HepG2 (cell line): ENCODE measurements around the gene ZNF189. TPM values are rescaled to one million over a fixed set of nuclear protein-coding genes. Genes with fewer than 3 reads are reported as not detected.

Experiments used
- AHR ChIP-seq: IDR thresholded peaks from 2 replicates; pipeline ENCODE4 v1.6.1; 2018; ENCODE audit warnings: missing genetic modification reagents, missing compliant biosample characterization
- AKAP8 ChIP-seq: sonication (generic); formaldehyde crosslinking; IDR thresholded peaks from 2 replicates; pipeline ENCODE4 v1.5.1; 2020; ENCODE audit warnings: mild to moderate bottlenecking, missing genetic modification reagents
- ATRX ChIP-seq: sonication (generic); formaldehyde crosslinking; IDR thresholded peaks from 2 replicates; pipeline ENCODE4 v1.4.0; 2020; ENCODE audit warnings: missing genetic modification reagents, borderline replicate concordance
- ELF3 ChIP-seq: IDR thresholded peaks from 2 replicates; pipeline ENCODE4 v1.6.1; 2016; ENCODE audit warnings: missing genetic modification reagents, missing compliant biosample characterization
- MLLT10 ChIP-seq: sonication (generic); formaldehyde crosslinking; IDR thresholded peaks from 2 replicates; pipeline ENCODE4 v1.4.0; 2020; ENCODE audit warnings: missing genetic modification reagents
- PHB2 ChIP-seq: fragments of 450-650 bp; IDR thresholded peaks from 2 replicates; pipeline ENCODE4 v1.6.1; 2018; ENCODE audit not compliant: partially characterized antibody
- ZKSCAN1 ChIP-seq: fragments of 150-350 bp; IDR thresholded peaks from 2 replicates; pipeline ENCODE4 v1.6.1; 2014; ENCODE audit warnings: low read length
- ZNF713 ChIP-seq: sonication (generic); formaldehyde crosslinking; IDR thresholded peaks from 2 replicates; pipeline ENCODE4 v1.4.0; 2020; ENCODE audit warnings: mild to moderate bottlenecking, missing genetic modification reagents
- polyA plus RNA-seq, 8 experiments: library from polyadenylated mRNA; depleted of rRNA in 3 of 8; stranded (reverse) in 7 of 8; unstranded in 1 of 8; fragments of >200 nt; fragmentation: Illumina TruSeq in 4 of 8; extraction: Trizol in 4 of 8; gene quantifications; 2 replicates each; pipeline versions ENCODE4 v1.2.1 to v1.2.3, GENCODE V29; 2011 to 2016; ENCODE audit warnings: low read depth in 4 of 8, missing spikeins in 1 of 8, mixed read lengths in 1 of 8; ENCODE audit not compliant: insufficient read depth in 1 of 8
- total RNA-seq, 5 experiments: library from RNA; depleted of rRNA; stranded (reverse); fragments of >200 nt; fragmentation: Illumina TruSeq; extraction: Trizol; gene quantifications; 2 replicates each; pipeline ENCODE4 v1.2.3, GENCODE V29; 2016; ENCODE audit warnings: low read depth in 1 of 5
- TF ChIP-seq, protein P1 (sequence below): IDR thresholded peaks from 2 replicates; pipeline ENCODE4 v1.6.1; 2016; ENCODE audit warnings: low read depth, missing genetic modification reagents, missing compliant biosample characterization
- TF ChIP-seq, protein P2 (sequence below): sonication (generic); formaldehyde crosslinking; conservative IDR thresholded peaks from 2 replicates; pipeline ENCODE4 v1.8.1; 2023; ENCODE audit warnings: missing genetic modification reagents
- TF ChIP-seq, protein P3 (sequence below): sonication (generic); formaldehyde crosslinking; IDR thresholded peaks from 2 replicates; pipeline ENCODE4 v1.4.0; 2020; ENCODE audit warnings: mild to moderate bottlenecking, missing genetic modification reagents
- TF ChIP-seq, protein P4 (sequence below): sonication (generic); formaldehyde crosslinking; IDR thresholded peaks from 2 replicates; pipeline ENCODE4 v1.5.1; 2020; ENCODE audit warnings: mild to moderate bottlenecking, moderate library complexity, missing genetic modification reagents
- TF ChIP-seq, protein P5 (sequence below): sonication (generic); formaldehyde crosslinking; conservative IDR thresholded peaks from 2 replicates; pipeline ENCODE4 v1.8.0; 2022; ENCODE audit warnings: missing genetic modification reagents
- TF ChIP-seq, protein P6 (sequence below): sonication (generic); formaldehyde crosslinking; IDR thresholded peaks from 2 replicates; pipeline ENCODE4 v1.4.0; 2020; ENCODE audit warnings: missing genetic modification reagents
- TF ChIP-seq, protein P7 (sequence below): sonication (generic); formaldehyde crosslinking; IDR thresholded peaks from 2 replicates; pipeline ENCODE4 v1.4.0; 2020; ENCODE audit warnings: missing genetic modification reagents

The ZNF189 gene
- total and polyA plus RNA-seq, 2 of the 13 experiments (the other 11 are each of a cell fraction or from before 2014, with no cell fraction given): 8.4 to 50.0 TPM

DNA sequence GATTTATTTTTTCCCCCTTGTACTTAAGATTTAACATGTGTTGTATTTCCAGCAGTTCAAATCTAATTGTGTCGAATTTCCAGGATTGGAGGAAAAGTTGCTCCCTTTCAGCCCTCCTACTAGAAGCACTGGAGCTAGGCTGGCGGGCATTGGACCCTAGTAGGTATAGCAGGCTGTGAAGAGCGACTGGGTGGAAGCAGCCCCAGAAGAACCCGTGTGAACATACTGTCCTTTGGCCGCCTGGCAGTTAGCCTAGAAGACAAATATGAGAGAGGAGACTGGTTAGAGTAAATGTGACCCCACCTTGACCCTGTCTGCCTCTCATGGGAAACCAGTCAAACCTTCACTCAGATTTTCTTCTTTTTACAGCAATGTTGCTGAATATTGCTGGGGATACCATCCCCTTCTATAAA is 23.0 kb downstream of the ZNF189 start (continued):
- TF ChIP-seq, protein P1, sequence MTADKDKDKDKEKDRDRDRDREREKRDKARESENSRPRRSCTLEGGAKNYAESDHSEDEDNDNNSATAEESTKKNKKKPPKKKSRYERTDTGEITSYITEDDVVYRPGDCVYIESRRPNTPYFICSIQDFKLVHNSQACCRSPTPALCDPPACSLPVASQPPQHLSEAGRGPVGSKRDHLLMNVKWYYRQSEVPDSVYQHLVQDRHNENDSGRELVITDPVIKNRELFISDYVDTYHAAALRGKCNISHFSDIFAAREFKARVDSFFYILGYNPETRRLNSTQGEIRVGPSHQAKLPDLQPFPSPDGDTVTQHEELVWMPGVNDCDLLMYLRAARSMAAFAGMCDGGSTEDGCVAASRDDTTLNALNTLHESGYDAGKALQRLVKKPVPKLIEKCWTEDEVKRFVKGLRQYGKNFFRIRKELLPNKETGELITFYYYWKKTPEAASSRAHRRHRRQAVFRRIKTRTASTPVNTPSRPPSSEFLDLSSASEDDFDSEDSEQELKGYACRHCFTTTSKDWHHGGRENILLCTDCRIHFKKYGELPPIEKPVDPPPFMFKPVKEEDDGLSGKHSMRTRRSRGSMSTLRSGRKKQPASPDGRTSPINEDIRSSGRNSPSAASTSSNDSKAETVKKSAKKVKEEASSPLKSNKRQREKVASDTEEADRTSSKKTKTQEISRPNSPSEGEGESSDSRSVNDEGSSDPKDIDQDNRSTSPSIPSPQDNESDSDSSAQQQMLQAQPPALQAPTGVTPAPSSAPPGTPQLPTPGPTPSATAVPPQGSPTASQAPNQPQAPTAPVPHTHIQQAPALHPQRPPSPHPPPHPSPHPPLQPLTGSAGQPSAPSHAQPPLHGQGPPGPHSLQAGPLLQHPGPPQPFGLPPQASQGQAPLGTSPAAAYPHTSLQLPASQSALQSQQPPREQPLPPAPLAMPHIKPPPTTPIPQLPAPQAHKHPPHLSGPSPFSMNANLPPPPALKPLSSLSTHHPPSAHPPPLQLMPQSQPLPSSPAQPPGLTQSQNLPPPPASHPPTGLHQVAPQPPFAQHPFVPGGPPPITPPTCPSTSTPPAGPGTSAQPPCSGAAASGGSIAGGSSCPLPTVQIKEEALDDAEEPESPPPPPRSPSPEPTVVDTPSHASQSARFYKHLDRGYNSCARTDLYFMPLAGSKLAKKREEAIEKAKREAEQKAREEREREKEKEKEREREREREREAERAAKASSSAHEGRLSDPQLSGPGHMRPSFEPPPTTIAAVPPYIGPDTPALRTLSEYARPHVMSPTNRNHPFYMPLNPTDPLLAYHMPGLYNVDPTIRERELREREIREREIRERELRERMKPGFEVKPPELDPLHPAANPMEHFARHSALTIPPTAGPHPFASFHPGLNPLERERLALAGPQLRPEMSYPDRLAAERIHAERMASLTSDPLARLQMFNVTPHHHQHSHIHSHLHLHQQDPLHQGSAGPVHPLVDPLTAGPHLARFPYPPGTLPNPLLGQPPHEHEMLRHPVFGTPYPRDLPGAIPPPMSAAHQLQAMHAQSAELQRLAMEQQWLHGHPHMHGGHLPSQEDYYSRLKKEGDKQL (CRISPR knock-in tag): no peak
- TF ChIP-seq, protein P2, sequence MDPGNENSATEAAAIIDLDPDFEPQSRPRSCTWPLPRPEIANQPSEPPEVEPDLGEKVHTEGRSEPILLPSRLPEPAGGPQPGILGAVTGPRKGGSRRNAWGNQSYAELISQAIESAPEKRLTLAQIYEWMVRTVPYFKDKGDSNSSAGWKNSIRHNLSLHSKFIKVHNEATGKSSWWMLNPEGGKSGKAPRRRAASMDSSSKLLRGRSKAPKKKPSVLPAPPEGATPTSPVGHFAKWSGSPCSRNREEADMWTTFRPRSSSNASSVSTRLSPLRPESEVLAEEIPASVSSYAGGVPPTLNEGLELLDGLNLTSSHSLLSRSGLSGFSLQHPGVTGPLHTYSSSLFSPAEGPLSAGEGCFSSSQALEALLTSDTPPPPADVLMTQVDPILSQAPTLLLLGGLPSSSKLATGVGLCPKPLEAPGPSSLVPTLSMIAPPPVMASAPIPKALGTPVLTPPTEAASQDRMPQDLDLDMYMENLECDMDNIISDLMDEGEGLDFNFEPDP (CRISPR knock-in tag): no peak
- no peak for TF ChIP-seq PHB2
- TF ChIP-seq AHR (CRISPR knock-in tag): peak; percentile 39; the same call in 1 of the 2 replicates
- TF ChIP-seq, protein P3, sequence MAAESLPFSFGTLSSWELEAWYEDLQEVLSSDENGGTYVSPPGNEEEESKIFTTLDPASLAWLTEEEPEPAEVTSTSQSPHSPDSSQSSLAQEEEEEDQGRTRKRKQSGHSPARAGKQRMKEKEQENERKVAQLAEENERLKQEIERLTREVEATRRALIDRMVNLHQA (CRISPR knock-in tag): no peak
- TF ChIP-seq ATRX (CRISPR knock-in tag): no peak
- TF ChIP-seq, protein P4, sequence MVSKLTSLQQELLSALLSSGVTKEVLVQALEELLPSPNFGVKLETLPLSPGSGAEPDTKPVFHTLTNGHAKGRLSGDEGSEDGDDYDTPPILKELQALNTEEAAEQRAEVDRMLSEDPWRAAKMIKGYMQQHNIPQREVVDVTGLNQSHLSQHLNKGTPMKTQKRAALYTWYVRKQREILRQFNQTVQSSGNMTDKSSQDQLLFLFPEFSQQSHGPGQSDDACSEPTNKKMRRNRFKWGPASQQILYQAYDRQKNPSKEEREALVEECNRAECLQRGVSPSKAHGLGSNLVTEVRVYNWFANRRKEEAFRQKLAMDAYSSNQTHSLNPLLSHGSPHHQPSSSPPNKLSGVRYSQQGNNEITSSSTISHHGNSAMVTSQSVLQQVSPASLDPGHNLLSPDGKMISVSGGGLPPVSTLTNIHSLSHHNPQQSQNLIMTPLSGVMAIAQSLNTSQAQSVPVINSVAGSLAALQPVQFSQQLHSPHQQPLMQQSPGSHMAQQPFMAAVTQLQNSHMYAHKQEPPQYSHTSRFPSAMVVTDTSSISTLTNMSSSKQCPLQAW: peak; percentile 93
- TF ChIP-seq ZNF713 (CRISPR knock-in tag): no peak
- TF ChIP-seq, protein P5, sequence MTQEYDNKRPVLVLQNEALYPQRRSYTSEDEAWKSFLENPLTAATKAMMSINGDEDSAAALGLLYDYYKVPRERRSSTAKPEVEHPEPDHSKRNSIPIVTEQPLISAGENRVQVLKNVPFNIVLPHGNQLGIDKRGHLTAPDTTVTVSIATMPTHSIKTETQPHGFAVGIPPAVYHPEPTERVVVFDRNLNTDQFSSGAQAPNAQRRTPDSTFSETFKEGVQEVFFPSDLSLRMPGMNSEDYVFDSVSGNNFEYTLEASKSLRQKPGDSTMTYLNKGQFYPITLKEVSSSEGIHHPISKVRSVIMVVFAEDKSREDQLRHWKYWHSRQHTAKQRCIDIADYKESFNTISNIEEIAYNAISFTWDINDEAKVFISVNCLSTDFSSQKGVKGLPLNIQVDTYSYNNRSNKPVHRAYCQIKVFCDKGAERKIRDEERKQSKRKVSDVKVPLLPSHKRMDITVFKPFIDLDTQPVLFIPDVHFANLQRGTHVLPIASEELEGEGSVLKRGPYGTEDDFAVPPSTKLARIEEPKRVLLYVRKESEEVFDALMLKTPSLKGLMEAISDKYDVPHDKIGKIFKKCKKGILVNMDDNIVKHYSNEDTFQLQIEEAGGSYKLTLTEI (CRISPR knock-in tag): no peak
- TF ChIP-seq MLLT10 (CRISPR knock-in tag): no peak
- TF ChIP-seq, protein P6, sequence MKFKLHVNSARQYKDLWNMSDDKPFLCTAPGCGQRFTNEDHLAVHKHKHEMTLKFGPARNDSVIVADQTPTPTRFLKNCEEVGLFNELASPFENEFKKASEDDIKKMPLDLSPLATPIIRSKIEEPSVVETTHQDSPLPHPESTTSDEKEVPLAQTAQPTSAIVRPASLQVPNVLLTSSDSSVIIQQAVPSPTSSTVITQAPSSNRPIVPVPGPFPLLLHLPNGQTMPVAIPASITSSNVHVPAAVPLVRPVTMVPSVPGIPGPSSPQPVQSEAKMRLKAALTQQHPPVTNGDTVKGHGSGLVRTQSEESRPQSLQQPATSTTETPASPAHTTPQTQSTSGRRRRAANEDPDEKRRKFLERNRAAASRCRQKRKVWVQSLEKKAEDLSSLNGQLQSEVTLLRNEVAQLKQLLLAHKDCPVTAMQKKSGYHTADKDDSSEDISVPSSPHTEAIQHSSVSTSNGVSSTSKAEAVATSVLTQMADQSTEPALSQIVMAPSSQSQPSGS: 0 out of 2 replicates have a peak, but pooled peaks have one; percentile 40
- TF ChIP-seq, protein P7, sequence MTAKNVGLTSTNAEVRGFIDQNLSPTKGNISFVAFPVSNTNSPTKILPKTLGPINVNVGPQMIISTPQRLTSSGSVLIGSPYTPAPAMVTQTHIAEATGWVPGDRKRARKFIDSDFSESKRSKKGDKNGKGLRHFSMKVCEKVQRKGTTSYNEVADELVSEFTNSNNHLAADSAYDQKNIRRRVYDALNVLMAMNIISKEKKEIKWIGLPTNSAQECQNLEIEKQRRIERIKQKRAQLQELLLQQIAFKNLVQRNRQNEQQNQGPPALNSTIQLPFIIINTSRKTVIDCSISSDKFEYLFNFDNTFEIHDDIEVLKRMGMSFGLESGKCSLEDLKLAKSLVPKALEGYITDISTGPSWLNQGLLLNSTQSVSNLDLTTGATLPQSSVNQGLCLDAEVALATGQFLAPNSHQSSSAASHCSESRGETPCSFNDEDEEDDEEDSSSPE (CRISPR knock-in tag): peak; percentile 55
- peak; percentile 79 for TF ChIP-seq ZKSCAN1
- TF ChIP-seq AKAP8 (CRISPR knock-in tag): no peak
- peak; percentile 56 for TF ChIP-seq ELF3
